A673 (cell line): Measurements from ENCODE around the gene MAP3K1. TPM values are rescaled to one million over a fixed set of nuclear protein-coding genes. Genes with fewer than 3 reads are reported as not detected.

Source experiments
- BruUV-seq: library from RNA; stranded (reverse); fragments of 400-500 nt; replicated peaks from 2 replicates; lab custom pipeline; 2021; lab: Mats Ljungman, UMichigan
- CTCF ChIA-PET: fragments of 300-600 bp; sonication (Branson Sonifier 250); formaldehyde crosslinking; loops from one replicate; lab custom pipeline; 2022; ENCODE audit warnings: antibody characterized with exemption; lab: Charles Lee
- POLR2A ChIA-PET: fragments of 300-600 bp; sonication (Branson Sonifier 250); formaldehyde crosslinking; loops from one replicate; lab custom pipeline; 2022; ENCODE audit warnings: antibody characterized with exemption; ENCODE audit not compliant: low non-redundant PET; lab: Charles Lee
- DNase-seq: peaks from one replicate; pipeline ENCODE4 v3.0.0-alpha.2; 2015; ENCODE audit warnings: low spot score
- H3K27ac ChIP-seq: fragments of 200-600 bp; sonication (generic); 2 replicates; pipeline ENCODE4 v1.5.1; 2016; ENCODE audit warnings: mixed run types, low read depth, mild to moderate bottlenecking, mixed read lengths, antibody characterized with exemption, low read length; ENCODE audit not compliant: poor library complexity, severe bottlenecking
- H3K27me3 ChIP-seq: fragments of 200-600 bp; sonication (generic); replicated peaks from 2 replicates; pipeline ENCODE4 v1.6.1; 2017; ENCODE audit warnings: mixed run types, low read depth, mild to moderate bottlenecking, mixed read lengths, antibody characterized with exemption, low read length; ENCODE audit not compliant: insufficient read depth, poor library complexity
- H3K36me3 ChIP-seq: fragments of 200-600 bp; sonication (generic); 2 replicates; pipeline ENCODE4 v1.6.1; 2016; ENCODE audit warnings: mixed run types, mild to moderate bottlenecking, mixed read lengths, antibody characterized with exemption, low read length; ENCODE audit not compliant: insufficient read depth, poor library complexity, severe bottlenecking
- H3K4me1 ChIP-seq: fragments of 200-600 bp; sonication (generic); 2 replicates; pipeline ENCODE4 v1.6.1; 2017; ENCODE audit warnings: mixed run types, mild to moderate bottlenecking, mixed read lengths, antibody characterized with exemption, low read length; ENCODE audit not compliant: insufficient read depth, poor library complexity, severe bottlenecking
- H3K4me3 ChIP-seq: fragments of 200-600 bp; sonication (generic); 2 replicates; pipeline ENCODE4 v1.5.1; 2016; ENCODE audit warnings: low read depth, mixed run types, mild to moderate bottlenecking, mixed read lengths, low read length; ENCODE audit not compliant: poor library complexity, severe bottlenecking
- H3K9me3 ChIP-seq: fragments of 200-600 bp; sonication (generic); 2 replicates; pipeline ENCODE4 v1.6.1; 2016; ENCODE audit warnings: mixed run types, low read depth, mild to moderate bottlenecking, mixed read lengths, antibody characterized with exemption, low read length; ENCODE audit not compliant: poor library complexity, severe bottlenecking
- CTCF ChIP-seq: fragments of 300-800, 200-600 bp; sonication (generic); conservative IDR thresholded peaks from 2 replicates; pipeline ENCODE4 v1.5.1; 2017; ENCODE audit warnings: low read depth, mild to moderate bottlenecking, antibody characterized with exemption, low read length, moderate library complexity, mixed read lengths
- EZH2 ChIP-seq: fragments of 200-600 bp; sonication (generic); IDR thresholded peaks from 2 replicates; pipeline ENCODE4 v1.6.1; 2017; ENCODE audit warnings: borderline replicate concordance, low read depth, mild to moderate bottlenecking, mixed read lengths, antibody characterized with exemption, low read length; ENCODE audit not compliant: poor library complexity, severe bottlenecking
- intact Hi-C: fragments of 100-400 bp; cut with micrococcal nuclease; formaldehyde crosslinking; loops from one replicate; pipeline ENCODE4 v1.10.0; 2022; ENCODE audit not compliant: unreplicated experiment
- total RNA-seq: library from RNA; stranded (reverse); gene quantifications from 2 replicates; pipeline ENCODE4 v1.2.3, GENCODE V29; 2021

MAP3K1 gene
- total RNA-seq, 1 experiment from 2014 or later: 7.2 TPM

GRCh38 chr5:56827049-56827448 lies 11.7 kb downstream of the MAP3K1 start:
- POLR2A ChIA-PET: no interaction called here
- Histone ChIP-seq H3K27me3 (no peaks in the 10 kb centered on the region), H3K36me3 (no peaks in the 10 kb centered on the region), H3K4me3 (no peak overlapping the region), H3K27ac (no peak overlapping the region), H3K9me3 (no peaks in the 10 kb centered on the region), H3K4me1 (no peaks in the 10 kb centered on the region)
- intact Hi-C loops: no loop called here
- peak; percentile 27; the same call in 1 of the 2 replicates for TF ChIP-seq CTCF
- no peak for TF ChIP-seq EZH2
- CTCF ChIA-PET: interaction anchor here (0.6 to 1.9 kb wide), 2 partner anchors 11 to 181 kb away, joined by 3 to 4 read pairs; no protein-coding TSS in a partner anchor
- DNase-seq: no peak
- BruUV-seq: no TSS peak

- H3K4me3 ChIP-seq: no peak overlapping the region
- no peaks in the 10 kb centered on the region for H3K4me1 ChIP-seq
- no peaks in the 10 kb centered on the region for H3K27me3 ChIP-seq
- CTCF ChIA-PET: interaction anchor here (1.9 kb wide), 1 partner anchor 10 kb away, joined by 4 read pairs; no protein-coding TSS in a partner anchor
- TF ChIP-seq EZH2 (no peak), CTCF (no peak)
- no peak overlapping the region for H3K27ac ChIP-seq
- no peak for DNase-seq
- intact Hi-C loops: no loop called here
- POLR2A ChIA-PET: no interaction called here
- BruUV-seq: no TSS peak
- no peaks in the 10 kb centered on the region for H3K36me3 ChIP-seq
- H3K9me3 ChIP-seq: no peaks in the 10 kb centered on the region
These were observed 12.6 kb downstream of the MAP3K1 start for GRCh38 chr5:56827924-56828323.

- no peak for DNase-seq
- POLR2A ChIA-PET: no interaction called here
- no peak for TF ChIP-seq CTCF
- TF ChIP-seq EZH2: no peak
- intact Hi-C loops: no loop called here
- Histone ChIP-seq H3K9me3 (no peaks in the 10 kb centered on the region), H3K4me1 (no peaks in the 10 kb centered on the region), H3K4me3 (no peak overlapping the region), H3K36me3 (no peaks in the 10 kb centered on the region), H3K27me3 (no peaks in the 10 kb centered on the region), H3K27ac (no peak overlapping the region)
- CTCF ChIA-PET: no interaction called here
- no TSS peak for BruUV-seq
These were observed 14.0 kb downstream of the MAP3K1 start for GRCh38 chr5:56829137-56829908.
